K562 (cell line): ENCODE results near the gene ATG10. TPM values are rescaled to one million over a fixed set of nuclear protein-coding genes. Genes with fewer than 3 reads are reported as not detected.

ENCODE experiments used
- ATAC-seq: fragments of 200-7000 bp; cut with Tn5 transposase; 3 replicates; pipeline ENCODE4 v1.9.1; 2020; ENCODE audit warnings: moderate library complexity
- BruUV-seq: library from RNA; stranded (reverse); fragments of 400-500 nt; replicated peaks from 2 replicates; lab custom pipeline; 2021; lab: Mats Ljungman, UMichigan
- CTCF ChIA-PET: fragments of 300-600 bp; formaldehyde crosslinking; extraction: SDS; loops from one replicate; lab custom pipeline; 2021; ENCODE audit warnings: low intra/inter-chr PET ratio; lab: Yijun Ruan, JAX
- POLR2A ChIA-PET: fragments of 300-600, 350-650 bp; sonication (Branson Sonifier 250); formaldehyde crosslinking; extraction: SDS; loops from one replicate; lab custom pipeline; 2021; ENCODE audit warnings: antibody characterized with exemption, inconsistent platforms; lab: Yijun Ruan, JAX
- DNase-seq, 4 experiments: peaks; one replicate each; pipeline versions ENCODE4 v3.0.0 to v3.0.0-alpha.2; 2011 to 2018; ENCODE audit warnings: low spot score in 3 of 4, mixed read lengths in 3 of 4; ENCODE audit errors: extremely low read depth in 1 of 4
- FAIRE-seq: peaks from 2 replicates; lab custom pipeline; 2011; peaks lifted over from hg19 to GRCh38; lab: Jason Lieb, UNC
- H2AFZ ChIP-seq: 2 replicates; pipeline ENCODE4 v1.6.0; 2011; ENCODE audit warnings: low read depth, low read length, control low read depth, inconsistent platforms
- H3K27ac ChIP-seq: fragments of 200-600 bp; 3 replicates; pipeline ENCODE4 v1.8.0; 2011; ENCODE audit warnings: low read depth, mild to moderate bottlenecking, control low read depth, inconsistent platforms, low read length, moderate library complexity, mixed read lengths; ENCODE audit errors: extremely low read depth
- H3K27me3 ChIP-seq, 2 experiments: fragments of 300-600 bp in 1 of 2; 2 replicates in 1 of 2; 3 replicates in 1 of 2; pipeline versions ENCODE4 v1.6.0 to v1.8.0; 2011; ENCODE audit warnings: inconsistent platforms in 2 of 2, low read length in 2 of 2, mild to moderate bottlenecking in 1 of 2, mixed read lengths in 1 of 2, moderate library complexity in 1 of 2; ENCODE audit not compliant: control insufficient read depth in 2 of 2, insufficient read depth in 2 of 2
- H3K36me3 ChIP-seq: fragments of 300-600 bp; 3 replicates; pipeline ENCODE4 v1.8.0; 2011; ENCODE audit warnings: mild to moderate bottlenecking, low read length, inconsistent platforms; ENCODE audit not compliant: control insufficient read depth, insufficient read depth
- H3K4me1 ChIP-seq, 2 experiments: fragments of 200-600 bp in 1 of 2; replicated peaks in 1 of 2; 2 replicates in 1 of 2; 3 replicates in 1 of 2; pipeline versions ENCODE4 v1.5.1 to v1.8.0; 2011; ENCODE audit warnings: inconsistent platforms in 2 of 2, low read length in 2 of 2, mild to moderate bottlenecking in 1 of 2, mixed read lengths in 1 of 2, moderate library complexity in 1 of 2; ENCODE audit not compliant: control insufficient read depth in 2 of 2, insufficient read depth in 2 of 2
- H3K4me2 ChIP-seq: 2 replicates; pipeline ENCODE4 v1.6.1; 2011; ENCODE audit warnings: low read length, control low read depth, inconsistent platforms, mixed read lengths; ENCODE audit not compliant: insufficient read depth
- H3K4me3 ChIP-seq: fragments of 200-600 bp; sonication (generic), shearing (Covaris generic); 2 replicates; pipeline ENCODE4 v1.5.1; 2016; ENCODE audit warnings: control low read depth, inconsistent platforms
- H3K79me2 ChIP-seq: fragments of 200-600 bp; 3 replicates; pipeline ENCODE4 v1.8.0; 2011; ENCODE audit warnings: low read length, inconsistent platforms; ENCODE audit not compliant: control insufficient read depth, insufficient read depth
- H3K9ac ChIP-seq, 2 experiments: 2 replicates each; pipeline versions ENCODE4 v1.6.0 to v1.6.1; 2011; ENCODE audit warnings: low read depth in 2 of 2, low read length in 2 of 2, control low read depth in 1 of 2, inconsistent platforms in 1 of 2, mild to moderate bottlenecking in 1 of 2, mixed read lengths in 1 of 2; ENCODE audit not compliant: insufficient read depth in 1 of 2
- H3K9me1 ChIP-seq: one replicate; pipeline ENCODE4 v1.6.0; 2011; ENCODE audit warnings: inconsistent platforms, mild to moderate bottlenecking, low read length, moderate library complexity; ENCODE audit not compliant: control insufficient read depth, insufficient read depth
- H3K9me3 ChIP-seq: replicated peaks from 2 replicates; pipeline ENCODE4 v1.5.1; 2011; ENCODE audit warnings: low read depth, low read length, inconsistent platforms; ENCODE audit not compliant: control insufficient read depth, insufficient read depth
- H4K20me1 ChIP-seq: replicated peaks from 2 replicates; pipeline ENCODE4 v1.6.1; 2011; ENCODE audit warnings: low read length, inconsistent platforms, mixed read lengths; ENCODE audit not compliant: control insufficient read depth, insufficient read depth
- CEBPG ChIP-seq, 3 experiments: fragments of 200-800 bp in 1 of 3; sonication (Bioruptor generic) in 1 of 3; sonication (generic) in 1 of 3; formaldehyde crosslinking in 1 of 3; IDR thresholded peaks in 2 of 3; conservative IDR thresholded peaks in 1 of 3; 2 replicates each; pipeline versions ENCODE4 v1.6.1 to v1.8.0; 2016 to 2022; ENCODE audit warnings: missing compliant biosample characterization in 2 of 3, missing genetic modification characterization in 2 of 3, mild to moderate bottlenecking in 1 of 3, missing genetic modification reagents in 1 of 3
- ESRRA ChIP-seq: fragments of 450-650 bp; IDR thresholded peaks from 2 replicates; pipeline ENCODE4 v1.6.1; 2014; ENCODE audit warnings: low read depth, mild to moderate bottlenecking, moderate library complexity, borderline replicate concordance
- FOSL1 ChIP-seq: fragments of 200-800 bp; sonication (Bioruptor generic); conservative IDR thresholded peaks from 2 replicates; pipeline ENCODE4 v1.6.1; 2016; ENCODE audit warnings: missing genetic modification characterization, missing compliant biosample characterization
- GATAD2A ChIP-seq: fragments of 450-650 bp; IDR thresholded peaks from 2 replicates; pipeline ENCODE4 v1.6.1; 2017
- HEY1 ChIP-seq: fragments of 250-450 bp; sonication (Bioruptor Pico); IDR thresholded peaks from 2 replicates; pipeline ENCODE4 v1.5.0; 2020; ENCODE audit warnings: mild to moderate bottlenecking, moderate library complexity, borderline replicate concordance
- KLF1 ChIP-seq: fragments of 450-650 bp; IDR thresholded peaks from 2 replicates; pipeline ENCODE4 v1.6.1; 2016; ENCODE audit warnings: missing genetic modification characterization, missing compliant biosample characterization
- POLR2AphosphoS5 ChIP-seq: IDR thresholded peaks from 2 replicates; pipeline ENCODE4 v1.6.1; 2011; ENCODE audit warnings: mild to moderate bottlenecking, low read depth, low read length, moderate library complexity; ENCODE audit not compliant: control insufficient read depth, insufficient read depth
- PTBP1 ChIP-seq: fragments of 200-400 bp; formaldehyde crosslinking; IDR thresholded peaks from 2 replicates; pipeline ENCODE4 v1.6.1; 2017; ENCODE audit warnings: low read depth, low read length
- SREBF2 ChIP-seq: sonication (generic); formaldehyde crosslinking; IDR thresholded peaks from 2 replicates; pipeline ENCODE4 v1.4.0; 2020; ENCODE audit warnings: mild to moderate bottlenecking, missing genetic modification reagents
- TARDBP ChIP-seq: fragments of 450-650 bp; IDR thresholded peaks from 2 replicates; pipeline ENCODE4 v1.6.1; 2016
- WHSC1 ChIP-seq: IDR thresholded peaks from one replicate; pipeline ENCODE4 v1.6.1; 2012; ENCODE audit warnings: low read length, control low read depth, inconsistent platforms
- ZNF140 ChIP-seq: fragments of 250-450 bp; sonication (Bioruptor Pico); IDR thresholded peaks from 2 replicates; pipeline ENCODE4 v1.8.0; 2021; ENCODE audit warnings: moderate library complexity, mild to moderate bottlenecking, inconsistent platforms
- ZNF253 ChIP-seq: fragments of 250-450 bp; sonication (Bioruptor Pico); conservative IDR thresholded peaks from 2 replicates; pipeline ENCODE4 v1.6.1; 2021; ENCODE audit warnings: mild to moderate bottlenecking
- ZNF644 ChIP-seq: fragments of 200-800 bp; sonication (Bioruptor generic); IDR thresholded peaks from 2 replicates; pipeline ENCODE4 v1.6.1; 2016; ENCODE audit warnings: low read depth, missing genetic modification characterization, missing compliant biosample characterization
- WGBS: fragments of 100-300 bp; shearing (Covaris generic); methylation state at CpG from one replicate; pipeline ENCODE4 v1.1.6; 2016; ENCODE audit warnings: low coverage, mixed read lengths; ENCODE audit not compliant: insufficient coverage; ENCODE audit errors: missing lambda C conversion rate; 5-methylcytosine and 5-hydroxymethylcytosine counted together
- in situ Hi-C: fragments of 300-500 bp; cut with MboI; formaldehyde crosslinking; loops from 4 replicates; pipeline ENCODE4 v1.15.0; 2018; ENCODE audit warnings: inconsistent platforms, mixed read lengths
- intact Hi-C: fragments of 100-400 bp; cut with micrococcal nuclease; formaldehyde crosslinking; loops from 2 replicates; pipeline ENCODE4 v1.14.2; 2022
- polyA plus RNA-seq, 8 experiments: library from polyadenylated mRNA; depleted of rRNA in 4 of 8; stranded (reverse) in 5 of 8; unstranded in 3 of 8; fragments of >200 nt; fragmentation: Nextera tagmentation in 2 of 8; fragmentation: Illumina TruSeq in 1 of 8; extraction: Ambion mirVana in 2 of 8; extraction: Trizol in 1 of 8; gene quantifications; 2 replicates each; pipeline versions ENCODE4 v1.2.1 to v1.2.3, GENCODE V29; 2011 to 2014; ENCODE audit warnings: inconsistent platforms in 1 of 8, missing spikeins in 1 of 8
- total RNA-seq, 7 experiments: library from RNA; depleted of rRNA in 6 of 7; stranded (reverse); fragments of >200 nt in 6 of 7; fragmentation: Illumina TruSeq in 2 of 7; extraction: Trizol in 2 of 7; gene quantifications; 2 replicates each; pipeline versions ENCODE4 v1.2.1 to v1.2.3, GENCODE V29; 2011 to 2021; ENCODE audit warnings: low replicate concordance in 1 of 7
- TF ChIP-seq, protein P1 (sequence below): fragments of 450-650 bp; IDR thresholded peaks from 2 replicates; pipeline ENCODE4 v1.6.1; 2016; ENCODE audit warnings: low read depth, mild to moderate bottlenecking, moderate library complexity
- TF ChIP-seq, protein P2 (sequence below), 2 experiments: fragments of 450-650 bp in 1 of 2; sonication (generic) in 1 of 2; formaldehyde crosslinking in 1 of 2; IDR thresholded peaks in 1 of 2; conservative IDR thresholded peaks in 1 of 2; 2 replicates each; pipeline versions ENCODE4 v1.6.1 to v1.8.1; 2016 to 2023; ENCODE audit warnings: mild to moderate bottlenecking in 2 of 2, moderate library complexity in 2 of 2, inconsistent platforms in 1 of 2, missing genetic modification reagents in 1 of 2
- TF ChIP-seq, protein P3 (sequence below): fragments of 250-450 bp; sonication (Bioruptor Pico); IDR thresholded peaks from 2 replicates; pipeline ENCODE4 v1.8.0; 2021; ENCODE audit warnings: moderate library complexity, mild to moderate bottlenecking, inconsistent platforms

The ATG10 gene
- total and polyA plus RNA-seq, 9 of the 15 experiments (the other 6 are each of a cell fraction or from before 2014, with no cell fraction given) = 7.0 to 18.8 (median 14.6) TPM

DNA sequence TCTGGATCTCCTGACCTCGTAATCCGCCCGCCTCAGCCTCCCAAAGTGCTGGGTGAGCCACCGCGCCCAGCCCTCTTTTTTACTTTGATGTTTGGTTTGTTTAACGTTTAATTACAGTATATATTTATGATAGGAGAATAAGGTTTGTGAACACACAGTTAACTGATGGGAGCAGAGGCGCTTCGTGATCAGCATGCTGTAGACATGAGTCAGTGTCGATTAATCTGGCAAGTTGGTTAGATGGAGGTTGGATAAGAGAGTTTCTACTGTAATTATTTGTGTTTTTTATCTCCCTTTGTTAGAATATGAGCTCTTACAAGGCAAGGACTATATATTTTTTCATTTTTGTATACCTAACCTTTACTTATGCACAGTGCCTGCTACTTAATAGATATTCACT lies 14.3 kb downstream of the ATG10 start:
- H3K4me1 ChIP-seq = no peaks in the 10 kb centered on the region
- H3K9ac ChIP-seq = no peak overlapping the region
- BruUV-seq = no TSS peak
- H4K20me1 ChIP-seq = no peaks in the 10 kb centered on the region
- no peak overlapping the region for H3K27ac ChIP-seq
- in situ Hi-C loops = no loop called here
- ChIA-PET POLR2A (no interaction called here), CTCF (no interaction called here)
- FAIRE-seq (no peak), DNase-seq (no peak), ATAC-seq (no peak)
- no peaks in the 10 kb centered on the region for H3K79me2 ChIP-seq
- 93% methylated on average over 8 of the region's 9 CpGs for WGBS
- H2AFZ ChIP-seq = no peak overlapping the region
- H3K4me3 ChIP-seq = no peak overlapping the region
- TF ChIP-seq FOSL1 (tag) (no peak), ZNF140 (CRISPR knock-in tag) (no peak), WHSC1 (no peak), POLR2AphosphoS5 (no peak), PTBP1 (no peak), CEBPG (CRISPR knock-in tag; IDR thresholded peaks at IDR 0.05) (no peak), CEBPG (tag; conservative IDR thresholded peaks at IDR 0.05 in 1 of 2, IDR thresholded peaks at IDR 0.05 in 1 of 2) (no peak), SREBF2 (CRISPR knock-in tag) (no peak), ZNF644 (tag) (no peak), TARDBP (no peak), KLF1 (no peak), GATAD2A (no peak), ZNF253 (CRISPR knock-in tag) (no peak), HEY1 (CRISPR knock-in tag) (no peak), ESRRA (no peak)
- TF ChIP-seq, protein P1, sequence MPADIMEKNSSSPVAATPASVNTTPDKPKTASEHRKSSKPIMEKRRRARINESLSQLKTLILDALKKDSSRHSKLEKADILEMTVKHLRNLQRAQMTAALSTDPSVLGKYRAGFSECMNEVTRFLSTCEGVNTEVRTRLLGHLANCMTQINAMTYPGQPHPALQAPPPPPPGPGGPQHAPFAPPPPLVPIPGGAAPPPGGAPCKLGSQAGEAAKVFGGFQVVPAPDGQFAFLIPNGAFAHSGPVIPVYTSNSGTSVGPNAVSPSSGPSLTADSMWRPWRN = no peak
- TF ChIP-seq, protein P2, sequence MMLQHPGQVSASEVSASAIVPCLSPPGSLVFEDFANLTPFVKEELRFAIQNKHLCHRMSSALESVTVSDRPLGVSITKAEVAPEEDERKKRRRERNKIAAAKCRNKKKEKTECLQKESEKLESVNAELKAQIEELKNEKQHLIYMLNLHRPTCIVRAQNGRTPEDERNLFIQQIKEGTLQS (IDR thresholded peaks at IDR 0.05) = no peak
- TF ChIP-seq, protein P2 (CRISPR knock-in tag; conservative IDR thresholded peaks at IDR 0.05) = no peak
- TF ChIP-seq, protein P3, sequence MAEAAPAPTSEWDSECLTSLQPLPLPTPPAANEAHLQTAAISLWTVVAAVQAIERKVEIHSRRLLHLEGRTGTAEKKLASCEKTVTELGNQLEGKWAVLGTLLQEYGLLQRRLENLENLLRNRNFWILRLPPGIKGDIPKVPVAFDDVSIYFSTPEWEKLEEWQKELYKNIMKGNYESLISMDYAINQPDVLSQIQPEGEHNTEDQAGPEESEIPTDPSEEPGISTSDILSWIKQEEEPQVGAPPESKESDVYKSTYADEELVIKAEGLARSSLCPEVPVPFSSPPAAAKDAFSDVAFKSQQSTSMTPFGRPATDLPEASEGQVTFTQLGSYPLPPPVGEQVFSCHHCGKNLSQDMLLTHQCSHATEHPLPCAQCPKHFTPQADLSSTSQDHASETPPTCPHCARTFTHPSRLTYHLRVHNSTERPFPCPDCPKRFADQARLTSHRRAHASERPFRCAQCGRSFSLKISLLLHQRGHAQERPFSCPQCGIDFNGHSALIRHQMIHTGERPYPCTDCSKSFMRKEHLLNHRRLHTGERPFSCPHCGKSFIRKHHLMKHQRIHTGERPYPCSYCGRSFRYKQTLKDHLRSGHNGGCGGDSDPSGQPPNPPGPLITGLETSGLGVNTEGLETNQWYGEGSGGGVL (CRISPR knock-in tag) = no peak
- no peak overlapping the region for H3K4me2 ChIP-seq
- H3K36me3 ChIP-seq = peaks cover 17% of the 10 kb centered on the region; the same call in 2 of the 3 replicates
- intact Hi-C loops = no loop called here
- H3K9me3 ChIP-seq = no peaks in the 10 kb centered on the region
- H3K27me3 ChIP-seq = no peaks in the 10 kb centered on the region
- no peaks in the 10 kb centered on the region for H3K9me1 ChIP-seq
